ENCODE data around the gene TXNDC17. TPM values are rescaled to one million over a fixed set of nuclear protein-coding genes. Genes with fewer than 3 reads are reported as not detected.
"Not testable (repeated sequence)": the region's sequence is repeated elsewhere in the genome, so short reads cannot be mapped to it uniquely, and the experiment has no call there.

The TXNDC17 gene
- total and polyA plus RNA-seq, 3 donors from 2014 or later = 101 to 119 (median 119) TPM

DNA sequence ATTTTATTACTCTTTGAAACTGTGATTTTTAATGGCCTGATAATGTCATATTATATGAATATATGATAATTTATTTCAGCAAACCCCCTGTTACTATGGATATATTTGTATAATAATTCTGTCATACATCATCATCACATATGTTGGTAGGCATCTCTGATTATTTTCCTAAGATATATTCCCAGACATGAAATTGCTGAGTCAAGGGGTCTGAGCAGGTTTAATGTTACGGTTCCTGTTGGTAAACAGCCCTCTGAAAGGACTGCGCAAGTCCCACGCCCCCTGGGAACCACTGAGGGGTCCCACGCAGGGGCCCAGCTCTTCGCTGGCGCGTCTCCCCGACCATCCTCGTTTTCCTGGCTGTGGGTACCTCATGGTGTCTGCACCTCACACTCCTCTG is 48.1 kb downstream of the TXNDC17 start:
- TF ChIP-seq POLR2A (IDR thresholded peaks at IDR 0.05) = no peak
- TF ChIP-seq, protein P1, sequence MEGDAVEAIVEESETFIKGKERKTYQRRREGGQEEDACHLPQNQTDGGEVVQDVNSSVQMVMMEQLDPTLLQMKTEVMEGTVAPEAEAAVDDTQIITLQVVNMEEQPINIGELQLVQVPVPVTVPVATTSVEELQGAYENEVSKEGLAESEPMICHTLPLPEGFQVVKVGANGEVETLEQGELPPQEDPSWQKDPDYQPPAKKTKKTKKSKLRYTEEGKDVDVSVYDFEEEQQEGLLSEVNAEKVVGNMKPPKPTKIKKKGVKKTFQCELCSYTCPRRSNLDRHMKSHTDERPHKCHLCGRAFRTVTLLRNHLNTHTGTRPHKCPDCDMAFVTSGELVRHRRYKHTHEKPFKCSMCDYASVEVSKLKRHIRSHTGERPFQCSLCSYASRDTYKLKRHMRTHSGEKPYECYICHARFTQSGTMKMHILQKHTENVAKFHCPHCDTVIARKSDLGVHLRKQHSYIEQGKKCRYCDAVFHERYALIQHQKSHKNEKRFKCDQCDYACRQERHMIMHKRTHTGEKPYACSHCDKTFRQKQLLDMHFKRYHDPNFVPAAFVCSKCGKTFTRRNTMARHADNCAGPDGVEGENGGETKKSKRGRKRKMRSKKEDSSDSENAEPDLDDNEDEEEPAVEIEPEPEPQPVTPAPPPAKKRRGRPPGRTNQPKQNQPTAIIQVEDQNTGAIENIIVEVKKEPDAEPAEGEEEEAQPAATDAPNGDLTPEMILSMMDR (IDR thresholded peaks at IDR 0.05) = no peak
- no peak for DNase-seq
- Histone ChIP-seq H3K9me3 (no peaks in the 10 kb centered on the region), H3K27me3 (no peaks in the 10 kb centered on the region), H3K4me1 (no peaks in the 10 kb centered on the region), H3K36me3 (ENCODE audit: low read depth, missing control alignments) (no peaks in the 10 kb centered on the region), H3K27ac (no peak overlapping the region), H3K4me3 (no peak overlapping the region)
- 91 to 94% methylated on average over 9 of the region's 9 CpGs for WGBS, 2 donors
- intact Hi-C loops (cut with DNase I; ENCODE audit: low total_unique reads) = no loop called here

DNA sequence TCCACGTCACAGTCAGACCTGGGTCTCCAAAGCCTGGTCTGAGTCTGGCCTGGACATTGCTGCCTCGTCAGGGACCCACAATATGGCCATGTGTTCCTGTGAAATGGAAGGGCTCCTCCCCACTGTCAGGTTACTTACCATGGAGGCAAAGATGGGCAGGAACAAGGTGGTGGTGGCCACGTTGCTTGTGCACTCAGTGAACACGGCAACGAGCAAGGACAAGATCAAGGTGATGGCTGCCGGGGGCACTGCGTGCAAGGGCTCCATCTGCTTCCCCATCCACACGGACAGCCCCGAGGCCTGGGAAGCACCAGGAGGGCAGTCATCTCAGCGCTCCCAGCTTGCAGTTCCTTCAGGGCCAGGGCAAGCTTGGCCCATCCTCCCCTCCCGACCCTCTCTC is 49.8 kb downstream of the TXNDC17 start:
- TF ChIP-seq POLR2A (IDR thresholded peaks at IDR 0.05) = no peak
- TF ChIP-seq, protein P1 (IDR thresholded peaks at IDR 0.05) = no peak
- H3K36me3 ChIP-seq (ENCODE audit: low read depth, missing control alignments) = no peaks in the 10 kb centered on the region
- H3K9me3 ChIP-seq = no peaks in the 10 kb centered on the region
- H3K27me3 ChIP-seq = no peaks in the 10 kb centered on the region
- intact Hi-C loops (cut with DNase I; ENCODE audit: low total_unique reads) = no loop called here
- no peak overlapping the region for H3K4me3 ChIP-seq
- DNase-seq = no peak
- H3K27ac ChIP-seq = no peak overlapping the region
- 89 to 91% methylated on average over 10 to 11 of the region's 11 CpGs for WGBS, 2 donors
- H3K4me1 ChIP-seq = no peaks in the 10 kb centered on the region

DNA sequence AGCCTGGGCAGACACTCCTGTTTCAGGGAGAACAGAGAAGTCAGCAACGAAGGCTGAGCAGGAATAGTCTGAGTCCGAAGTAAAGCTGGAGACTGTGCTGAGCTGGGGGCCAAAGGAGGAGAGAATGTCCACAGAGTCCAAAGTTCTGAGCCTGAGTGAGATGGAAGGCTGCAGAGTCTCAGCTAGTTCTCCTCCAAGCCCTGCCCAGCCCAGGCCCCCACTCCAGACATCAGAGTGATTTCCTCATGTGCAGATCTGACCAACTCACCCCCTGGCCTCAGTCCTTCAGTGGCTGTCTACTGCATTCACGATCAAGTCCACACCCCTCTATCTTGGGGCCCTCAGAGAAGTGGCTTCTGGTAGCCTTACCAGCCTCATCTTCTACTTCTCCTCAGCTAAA is 50.7 kb downstream of the TXNDC17 start:
- 74 to 88% methylated on average over 3 of the region's 3 CpGs for WGBS, 2 donors
- no peak for TF ChIP-seq POLR2A (IDR thresholded peaks at IDR 0.05)
- TF ChIP-seq, protein P1 (IDR thresholded peaks at IDR 0.05) = no peak

DNA sequence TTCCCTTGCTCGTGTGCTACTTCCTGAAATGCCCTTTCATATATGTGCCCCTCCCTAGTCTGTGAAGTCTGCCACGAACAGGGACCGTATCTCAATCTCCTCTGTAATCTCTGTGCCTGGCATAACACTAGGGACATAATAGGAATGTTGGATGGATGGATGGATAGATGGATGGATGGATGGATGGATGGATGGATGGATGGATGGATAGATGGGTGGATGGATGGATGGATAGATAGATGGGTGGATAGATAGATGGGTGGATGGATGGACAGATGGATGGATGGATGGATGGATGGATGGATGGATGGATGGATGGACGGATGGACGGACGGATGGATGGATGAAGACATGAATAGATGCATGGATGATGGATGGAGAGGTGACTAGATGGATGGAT is 51.1 kb downstream of the TXNDC17 start:
- H3K9me3 ChIP-seq; H3K27me3 ChIP-seq; H3K36me3 ChIP-seq (ENCODE audit: low read depth, missing control alignments); intact Hi-C loops (cut with DNase I; ENCODE audit: low total_unique reads); H3K4me1 ChIP-seq; H3K4me3 ChIP-seq; DNase-seq; H3K27ac ChIP-seq: not testable (repeated sequence)
- 73 to 83% methylated on average over 6 of the region's 6 CpGs for WGBS, 2 donors

More for the DNA sequence above, 50.7 kb downstream of the TXNDC17 start:
- H3K9me3 ChIP-seq = no peaks in the 10 kb centered on the region
- H3K27me3 ChIP-seq = no peaks in the 10 kb centered on the region
- no peaks in the 10 kb centered on the region for H3K4me1 ChIP-seq
- intact Hi-C loops (cut with DNase I; ENCODE audit: low total_unique reads) = no loop called here
- no peak for DNase-seq
- H3K4me3 ChIP-seq = no peak overlapping the region
- H3K27ac ChIP-seq = no peak overlapping the region
- no peaks in the 10 kb centered on the region for H3K36me3 ChIP-seq (ENCODE audit: low read depth, missing control alignments)

Small RNA genes lying within 50 kb of the gene (microRNA-seq; reads per million reads assigned to microRNA genes)
- 0 reads per million in 2 donors for gene MIR4520-1 (ENCODE audit: borderline number of aligned reads in 2 of 2, borderline replicate concordance in 1 of 2)
- gene MIR4520-2 (ENCODE audit: borderline number of aligned reads in 2 of 2, borderline replicate concordance in 1 of 2) = 0 reads per million in 2 donors

Small RNA genes lying within 50 kb of the gene (small RNA-seq; reads per million reads assigned to genes)
- gene MIR4520-1 (0 reads per million in 2 donors), gene RNA5SP435 (1.2 to 2.0 reads per million in 2 donors)

Other genes starting within 250 kb of the TXNDC17 start
- gene AIPL1, start 205.9 kb upstream of the TXNDC17 start, total RNA-seq = 1 to 10 TPM in 1 of 2 donors, under 1 TPM in 1; 0.37 to 1.0 TPM
- 0.49 TPM for gene AIPL1, start 205.9 kb upstream of the TXNDC17 start, polyA plus RNA-seq (ENCODE audit: insufficient read depth, low read depth, low replicate concordance)
- 1 to 10 TPM; 1.3 to 1.8 TPM for gene PIMREG, start 196.6 kb upstream of the TXNDC17 start, total RNA-seq
- gene PIMREG, start 196.6 kb upstream of the TXNDC17 start, polyA plus RNA-seq (ENCODE audit: insufficient read depth, low read depth, low replicate concordance) = 0.73 TPM
- 1 to 10 TPM; 6.7 to 7.3 TPM for gene PITPNM3, start 84.5 kb upstream of the TXNDC17 start, total RNA-seq
- 6.3 TPM for gene PITPNM3, start 84.5 kb upstream of the TXNDC17 start, polyA plus RNA-seq (ENCODE audit: insufficient read depth, low read depth, low replicate concordance)
- 10 to 100 TPM; 43.9 to 59.8 TPM for gene KIAA0753, start 349 bp upstream of the TXNDC17 start, total RNA-seq
- gene KIAA0753, start 349 bp upstream of the TXNDC17 start, polyA plus RNA-seq (ENCODE audit: insufficient read depth, low read depth, low replicate concordance) = 44.7 TPM
- gene MED31, start 10.5 kb downstream of the TXNDC17 start, total RNA-seq = 10 to 100 TPM; 14.9 to 19.3 TPM
- 31.3 TPM for gene MED31, start 10.5 kb downstream of the TXNDC17 start, polyA plus RNA-seq (ENCODE audit: insufficient read depth, low read depth, low replicate concordance)
- gene C17orf100, start 10.7 kb downstream of the TXNDC17 start, total RNA-seq = 10 to 100 TPM in 1 of 2 donors, 1 to 10 TPM in 1; 6.9 to 10.3 TPM
- gene C17orf100, start 10.7 kb downstream of the TXNDC17 start, polyA plus RNA-seq (ENCODE audit: insufficient read depth, low read depth, low replicate concordance) = 12.4 TPM
- gene SLC13A5, start 72.3 kb downstream of the TXNDC17 start, total RNA-seq = 1 to 10 TPM; 3.1 to 3.3 TPM
- gene SLC13A5, start 72.3 kb downstream of the TXNDC17 start, polyA plus RNA-seq (ENCODE audit: insufficient read depth, low read depth, low replicate concordance) = 13.0 TPM
- gene XAF1, start 115.0 kb downstream of the TXNDC17 start, total RNA-seq = 10 to 100 TPM; 26.8 to 39.6 TPM
- 10.4 TPM for gene XAF1, start 115.0 kb downstream of the TXNDC17 start, polyA plus RNA-seq (ENCODE audit: insufficient read depth, low read depth, low replicate concordance)
- gene FBXO39, start 135.2 kb downstream of the TXNDC17 start, total RNA-seq = 10 to 100 TPM; 19.9 to 46.9 TPM
- 62.0 TPM for gene FBXO39, start 135.2 kb downstream of the TXNDC17 start, polyA plus RNA-seq (ENCODE audit: insufficient read depth, low read depth, low replicate concordance)
- 10 to 100 TPM in 1 of 2 donors, 1 to 10 TPM in 1; 7.0 to 15.6 TPM for gene TEKT1, start 190.7 kb downstream of the TXNDC17 start, total RNA-seq
- gene TEKT1, start 190.7 kb downstream of the TXNDC17 start, polyA plus RNA-seq (ENCODE audit: insufficient read depth, low read depth, low replicate concordance) = 61.3 TPM

Measured in testis (tissue), 3 donors.